G401 (cell line): ENCODE data around the gene ZNF669. TPM values are rescaled to one million over a fixed set of nuclear protein-coding genes. Genes with fewer than 3 reads are reported as not detected.

Experiments
- DNase-seq: peaks from one replicate; pipeline ENCODE4 v3.0.0-alpha.2; 2015; ENCODE audit warnings: low spot score
- in situ Hi-C: cut with HindIII; loops from 2 replicates; pipeline ENCODE4 v1.10.0; 2016; ENCODE audit warnings: low sequenced_read_pairs, mixed read lengths
- total RNA-seq: library from RNA; depleted of rRNA; stranded (reverse); fragments of >200 nt; shearing (Covaris generic); gene quantifications from 2 replicates; pipeline ENCODE4 v1.2.3, GENCODE V29; 2014

ZNF669 gene
- total RNA-seq, 1 experiment from 2014 or later = 14.3 TPM

- in situ Hi-C loops = no loop called here
- peak; percentile 43 for DNase-seq
Measured at GRCh38 chr1:247112479-247112781, 8.3 kb upstream of the ZNF669 start.

- in situ Hi-C loops = no loop called here
Measured at GRCh38 chr1:247111700-247112478, 7.7 kb upstream of the ZNF669 start.

GRCh38 chr1:247111259-247111699 lies 7.1 kb upstream of the ZNF669 start:
- in situ Hi-C loops = no loop called here
- no peak for DNase-seq

More at GRCh38 chr1:247111700-247112478, 7.7 kb upstream of the ZNF669 start:
- peak; percentile 30 for DNase-seq

GRCh38 chr1:247110627-247111258 lies 6.6 kb upstream of the ZNF669 start:
- DNase-seq = no peak
- in situ Hi-C loops = no loop called here

- DNase-seq = no peak
Measured at GRCh38 chr1:247107694-247108093, 3.5 kb upstream of the ZNF669 start.

GRCh38 chr1:247105966-247106365 lies 1.8 kb upstream of the ZNF669 start:
- in situ Hi-C loops = no loop called here
- no peak for DNase-seq

More at GRCh38 chr1:247107694-247108093, 3.5 kb upstream of the ZNF669 start:
- in situ Hi-C loops = no loop called here

GRCh38 chr1:247104965-247105364 lies 809 bp upstream of the ZNF669 start:
- in situ Hi-C loops = no loop called here
- DNase-seq = no peak

- DNase-seq = no peak
- in situ Hi-C loops = no loop called here
Measured at GRCh38 chr1:247102381-247102780, 1.8 kb downstream of the ZNF669 start.

- no peak for DNase-seq
- in situ Hi-C loops = no loop called here
Measured at GRCh38 chr1:247100676-247101279, 3.4 kb downstream of the ZNF669 start.

- no peak for DNase-seq
- in situ Hi-C loops = no loop called here
Measured at GRCh38 chr1:247096958-247097357, 7.2 kb downstream of the ZNF669 start.

GRCh38 chr1:247096544-247096943 lies 7.6 kb downstream of the ZNF669 start:
- no peak for DNase-seq
- in situ Hi-C loops = no loop called here

GRCh38 chr1:247096112-247096511 lies 8.0 kb downstream of the ZNF669 start:
- DNase-seq = no peak
- in situ Hi-C loops = no loop called here

GRCh38 chr1:247090455-247090854 lies 13.7 kb downstream of the ZNF669 start:
- in situ Hi-C loops = no loop called here
- no peak for DNase-seq

GRCh38 chr1:247089616-247090375 lies 14.4 kb downstream of the ZNF669 start:
- no peak for DNase-seq
- in situ Hi-C loops = no loop called here

- in situ Hi-C loops = no loop called here
- DNase-seq = no peak
Measured at GRCh38 chr1:247088967-247089366, 15.2 kb downstream of the ZNF669 start.

- DNase-seq = no peak
- in situ Hi-C loops = no loop called here
Measured at GRCh38 chr1:247087256-247087655, 16.9 kb downstream of the ZNF669 start.

GRCh38 chr1:247085310-247085709 lies 18.8 kb downstream of the ZNF669 start:
- in situ Hi-C loops = no loop called here
- no peak for DNase-seq

GRCh38 chr1:247084771-247085170 lies 19.4 kb downstream of the ZNF669 start:
- in situ Hi-C loops = no loop called here
- DNase-seq = no peak

GRCh38 chr1:247079141-247079874 lies 24.8 kb downstream of the ZNF669 start:
- in situ Hi-C loops = no loop called here
- DNase-seq = no peak
